Germinal center (tissue), 1 donor: ENCODE data around the gene KCNAB2.

Experiments used
- DNase-seq: peaks from one replicate; pipeline ENCODE4 v3.0.0; 2012; ENCODE audit warnings: mixed read lengths, low spot score

The KCNAB2 gene

GRCh38 chr1:6129313-6129712, 83.6 kb downstream of the KCNAB2 start:
- no peak for DNase-seq

DNA sequence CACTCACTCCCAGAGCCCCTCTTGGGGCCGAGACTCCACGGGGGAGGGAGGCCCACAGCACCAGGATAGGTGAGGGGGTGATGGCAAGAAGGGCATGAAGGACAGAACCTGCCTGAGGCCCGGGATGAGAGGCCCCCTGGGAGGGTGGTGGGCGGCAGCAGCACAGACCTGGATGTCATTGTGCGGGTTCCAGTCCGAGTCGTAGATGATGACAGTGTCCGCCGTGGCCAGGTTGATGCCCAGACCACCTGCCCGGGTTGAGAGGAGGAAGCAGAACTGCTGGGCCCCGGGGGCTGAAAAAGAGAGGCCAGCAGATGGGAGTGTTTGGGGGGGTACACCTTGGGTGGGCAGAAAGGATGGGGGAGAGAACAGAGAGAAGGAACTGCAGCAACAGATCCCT, 84.3 kb downstream of the KCNAB2 start:
- DNase-seq, result no peak

- no peak for DNase-seq
Observed at GRCh38 chr1:6130596-6130995, 84.9 kb downstream of the KCNAB2 start.

DNA sequence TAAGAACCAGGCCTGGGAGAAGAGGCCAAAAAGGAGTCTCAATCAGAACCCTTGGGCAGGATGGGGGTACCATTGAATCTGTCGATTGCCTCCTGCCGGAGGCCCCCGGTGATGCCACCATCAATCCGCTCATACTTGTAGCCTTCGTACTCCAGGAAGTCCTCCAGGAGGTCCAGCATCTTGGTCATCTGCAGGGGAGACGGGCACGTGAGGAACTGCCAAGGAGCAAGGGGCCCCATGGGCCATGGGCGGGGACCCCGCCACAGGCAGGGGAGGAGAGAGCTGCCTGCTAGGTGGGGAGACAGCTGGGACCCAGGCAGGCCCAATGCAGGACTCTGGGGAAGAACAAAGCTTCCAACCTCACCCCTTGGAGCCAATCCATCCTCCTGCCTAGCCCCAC, 85.9 kb downstream of the KCNAB2 start:
- no peak for DNase-seq

GRCh38 chr1:6133146-6133895, 87.6 kb downstream of the KCNAB2 start:
- no peak for DNase-seq

DNA sequence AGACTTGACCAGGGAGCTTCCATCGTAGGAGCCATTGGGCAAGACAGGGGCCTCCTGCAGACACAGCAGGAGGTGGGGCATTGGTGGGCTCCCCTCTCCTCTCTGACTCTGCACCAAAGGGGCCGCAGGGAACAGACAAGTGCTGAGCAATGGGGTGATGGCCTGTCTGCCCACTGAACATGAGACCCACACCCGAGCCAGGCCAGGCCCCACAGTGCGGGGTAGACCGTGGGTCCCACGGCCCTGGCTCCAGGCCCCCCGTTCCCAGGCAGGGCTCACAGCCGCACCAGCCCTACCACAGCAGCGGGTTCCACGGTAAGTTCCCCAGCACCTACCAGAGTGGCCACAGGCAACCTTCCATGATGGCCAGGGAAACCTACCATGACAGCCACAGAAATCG, 88.5 kb downstream of the KCNAB2 start:
- no peak for DNase-seq

GRCh38 chr1:6134741-6135510, 89.2 kb downstream of the KCNAB2 start:
- DNase-seq, result no peak

DNA sequence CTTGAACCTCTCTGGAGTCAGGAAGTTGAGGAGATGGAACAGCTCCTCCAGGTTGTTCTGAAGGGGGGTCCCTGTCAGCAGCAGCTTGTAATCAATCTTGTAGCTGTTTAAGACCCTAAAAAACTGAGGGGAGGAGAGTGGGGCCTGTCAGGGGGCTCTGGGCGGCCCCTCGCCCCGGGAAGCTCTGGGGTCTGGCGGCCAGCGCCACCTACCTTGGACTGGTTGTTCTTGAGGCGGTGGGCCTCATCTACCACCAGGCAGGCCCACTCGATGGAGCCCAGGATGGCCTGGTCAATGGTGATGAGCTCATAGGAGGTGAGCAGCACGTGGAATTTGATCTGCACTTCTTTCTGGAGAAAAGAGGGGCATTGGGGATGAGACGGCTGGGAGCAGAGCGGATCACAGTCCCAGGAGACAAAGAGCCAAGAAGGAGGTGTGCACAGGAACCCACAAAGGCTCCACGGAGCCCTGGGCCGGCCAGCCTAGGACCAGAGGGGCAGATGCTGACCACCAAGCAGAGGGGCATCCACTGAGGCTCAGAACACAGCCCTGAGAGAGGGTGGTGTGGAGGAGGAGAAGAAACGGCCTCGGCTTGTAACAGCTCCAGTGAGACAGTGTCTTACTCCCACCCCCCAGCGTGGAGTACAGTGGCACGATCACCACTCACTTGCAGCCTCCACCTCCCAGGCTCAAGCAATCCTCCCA, 91.0 kb downstream of the KCNAB2 start:
- DNase-seq, result no peak

DNA sequence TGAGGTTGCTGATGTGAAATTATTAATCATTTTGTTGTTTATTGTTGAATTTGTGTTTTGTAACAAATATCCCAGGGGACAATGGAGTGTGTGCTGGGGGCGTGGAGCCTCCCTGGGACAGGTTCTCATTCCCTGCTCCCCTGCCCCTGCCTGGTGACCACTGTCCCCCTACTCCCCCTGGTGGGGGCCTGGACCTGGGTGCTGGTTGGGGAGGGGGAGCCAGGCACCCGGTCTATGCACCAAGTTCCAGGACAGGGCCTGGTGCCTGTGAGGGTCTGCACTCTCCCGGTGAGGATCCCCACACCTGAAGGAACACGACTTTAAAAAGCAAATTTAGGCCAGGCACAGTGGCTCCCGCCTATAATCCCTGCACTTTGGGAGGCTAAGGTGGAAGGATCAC, 92.1 kb downstream of the KCNAB2 start:
- DNase-seq, result no peak

- no peak for DNase-seq
Observed at GRCh38 chr1:6140413-6140812, 94.7 kb downstream of the KCNAB2 start.

DNA sequence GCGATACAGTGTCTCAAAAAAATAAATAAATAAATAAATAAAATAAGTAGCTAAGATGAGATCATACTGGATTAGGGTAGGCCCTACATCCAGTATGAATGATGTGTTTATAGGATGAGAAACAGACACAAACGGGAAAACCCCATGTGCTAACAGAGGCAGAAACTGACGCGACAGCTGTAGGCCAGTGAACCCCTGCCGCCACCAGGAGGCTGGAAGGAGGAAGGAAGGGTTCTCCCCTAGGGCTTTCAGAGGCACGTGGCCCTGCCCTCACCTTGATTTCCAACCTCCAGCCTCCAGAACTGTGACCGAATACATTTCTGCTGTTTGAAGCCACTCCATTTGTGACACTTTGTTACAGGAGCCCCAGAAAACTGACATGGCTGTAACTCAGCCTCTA, 95.9 kb downstream of the KCNAB2 start:
- peak; percentile 41 for DNase-seq

GRCh38 chr1:6142036-6142621, 96.4 kb downstream of the KCNAB2 start:
- no peak for DNase-seq

DNA sequence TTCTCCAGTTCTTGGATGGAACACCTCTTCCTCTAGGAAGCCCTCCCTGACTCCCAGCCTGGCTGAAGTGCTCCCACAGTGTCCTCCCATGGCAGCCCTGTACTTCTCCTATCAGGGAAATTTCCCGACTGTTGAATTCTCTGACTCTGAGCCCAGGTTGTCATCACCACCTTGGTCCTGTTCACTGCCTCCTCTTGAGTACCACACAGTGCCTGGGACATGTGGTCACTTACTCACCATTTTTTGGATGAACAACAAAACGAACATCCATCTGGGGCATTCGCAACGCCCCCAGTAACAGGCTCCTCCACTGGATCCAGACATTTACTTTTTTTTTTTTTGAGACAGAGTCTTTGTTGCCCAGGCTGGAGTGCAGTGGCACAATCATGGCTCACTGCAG, 97.0 kb downstream of the KCNAB2 start:
- DNase-seq, result no peak

- DNase-seq, result no peak
Observed at GRCh38 chr1:6143395-6143794, 97.7 kb downstream of the KCNAB2 start.

DNA sequence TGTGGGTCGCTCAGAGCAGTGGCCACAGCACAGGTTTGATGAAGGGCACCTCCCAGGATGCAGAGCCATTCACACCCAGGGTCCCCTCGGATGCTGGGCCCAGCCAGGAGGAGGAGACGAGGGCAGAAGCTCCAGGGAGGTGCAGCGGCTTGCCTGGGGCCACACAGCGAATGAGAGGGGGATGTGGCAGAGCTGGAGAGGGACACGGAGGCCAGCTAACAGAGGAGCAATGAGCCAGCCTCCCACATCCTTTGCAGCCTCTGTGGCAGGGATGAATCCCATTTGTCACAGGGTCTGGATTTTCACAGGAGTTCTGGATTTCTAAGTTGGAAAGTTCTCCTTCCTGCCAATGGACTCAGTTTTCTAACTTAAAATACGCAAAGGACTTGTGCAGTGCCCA, 98.5 kb downstream of the KCNAB2 start:
- DNase-seq, result no peak

GRCh38 chr1:6144647-6145395, 99.1 kb downstream of the KCNAB2 start:
- no peak for DNase-seq

DNA sequence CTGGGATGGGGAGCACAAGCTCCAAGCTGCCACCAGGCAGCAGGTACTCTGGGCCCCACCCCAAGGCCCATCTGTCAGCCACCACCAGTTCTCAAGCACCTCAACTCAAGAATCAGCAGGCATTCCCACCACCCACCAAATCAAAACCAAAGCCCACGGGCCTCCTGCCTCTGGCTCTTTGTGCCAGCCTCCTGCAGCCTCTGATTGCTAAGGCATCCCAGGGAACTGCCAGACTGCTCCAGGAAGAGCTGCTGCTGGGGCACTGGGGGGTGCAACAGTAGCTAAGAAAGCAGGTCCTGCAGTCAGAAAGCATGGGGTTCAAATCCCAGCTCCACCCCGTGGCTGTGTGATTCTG, 99.7 kb downstream of the KCNAB2 start:
- DNase-seq, result no peak

- no peak for DNase-seq
Observed at GRCh38 chr1:6145864-6146410, 100.2 kb downstream of the KCNAB2 start.

GRCh38 chr1:6148497-6149241, 103.0 kb downstream of the KCNAB2 start:
- DNase-seq, result peak; percentile 85

- DNase-seq, result no peak
Observed at GRCh38 chr1:6149597-6149996, 103.9 kb downstream of the KCNAB2 start.
